Measurements from ENCODE around the gene ZSWIM5.
A peak's percentile ranks its signal among the peaks of the same experiment; 100 is the strongest.

ZSWIM5 gene

GRCh38 chr1:45014321-45015028, 191.9 kb downstream of the ZSWIM5 start:
- H3K27ac Mint-ChIP-seq, result peak overlapping the region; percentile 49 to 79
- no peaks in the 10 kb centered on the region for H3K9me3 Mint-ChIP-seq
- H3K36me3 Mint-ChIP-seq (ENCODE audit: insufficient read depth), result peaks cover 27% of the 10 kb centered on the region
- H3K4me1 Mint-ChIP-seq (ENCODE audit: low read depth in 2 of 2), result peaks cover 35 to 38% of the 10 kb centered on the region in 2 donors
- H3K4me3 Mint-ChIP-seq, result no peak overlapping the region
- DNase-seq (peak; percentile 77 to 84 (median 77)), ATAC-seq (replicated peaks) (peak; percentile 34)
- no peaks in the 10 kb centered on the region for H3K27me3 Mint-ChIP-seq

GRCh38 chr1:45013551-45014209, 192.7 kb downstream of the ZSWIM5 start:
- ATAC-seq (replicated peaks) (no peak), DNase-seq (no peak)
- peaks cover 41 to 45% of the 10 kb centered on the region in 2 donors for H3K4me1 Mint-ChIP-seq (ENCODE audit: low read depth in 2 of 2)
- peaks cover 30% of the 10 kb centered on the region for H3K36me3 Mint-ChIP-seq (ENCODE audit: insufficient read depth)
- H3K27ac Mint-ChIP-seq, result peak overlapping the region in 1 of 2 donors; percentile 87
- peak overlapping the region in 1 of 2 donors; percentile 84 for H3K4me3 Mint-ChIP-seq
- no peaks in the 10 kb centered on the region for H3K27me3 Mint-ChIP-seq
- no peaks in the 10 kb centered on the region for H3K9me3 Mint-ChIP-seq

GRCh38 chr1:45012639-45013278, 193.6 kb downstream of the ZSWIM5 start:
- DNase-seq, result no peak
- Mint-ChIP-seq H3K27ac (peak overlapping the region in 1 of 2 donors; percentile 87), H3K4me1 (ENCODE audit: low read depth in 2 of 2) (peaks cover 39 to 45% of the 10 kb centered on the region in 2 donors), H3K27me3 (no peaks in the 10 kb centered on the region), H3K9me3 (no peaks in the 10 kb centered on the region), H3K36me3 (ENCODE audit: insufficient read depth) (peaks cover 33% of the 10 kb centered on the region), H3K4me3 (peak overlapping the region; percentile 84 to 88)
- no peak for ATAC-seq (replicated peaks)

- DNase-seq (peak; percentile 84 to 89 (median 85)), ATAC-seq (replicated peaks) (peak; percentile 81)
- Mint-ChIP-seq H3K4me3 (peak within 1 kb of the TSS; percentile 84 to 88), H3K27ac (peak within 1 kb of the TSS; percentile 87 to 93), H3K36me3 (ENCODE audit: insufficient read depth) (peaks cover 37% of the 10 kb centered on the region), H3K4me1 (ENCODE audit: low read depth in 2 of 2) (peaks cover 39 to 46% of the 10 kb centered on the region in 2 donors), H3K9me3 (no peaks in the 10 kb centered on the region), H3K27me3 (no peaks in the 10 kb centered on the region)
Measured at GRCh38 chr1:45011837-45012638, 194.4 kb downstream of the ZSWIM5 start, which contains the start of gene UROD. UROD (plus strand) TSS chr1:45012254; CDS start chr1:45012266, 12 bp downstream.

GRCh38 chr1:45010855-45011811, 195.3 kb downstream of the ZSWIM5 start, which contains the start of gene HECTD3:
HECTD3 (minus strand) TSS chr1:45011324; CDS start chr1:45011257, 67 bp downstream.
- peak within 1 kb of the TSS; percentile 84 to 88 for H3K4me3 Mint-ChIP-seq

GRCh38 chr1:45009956-45010854, 196.2 kb downstream of the ZSWIM5 start:
- Mint-ChIP-seq H3K9me3 (no peaks in the 10 kb centered on the region), H3K4me1 (ENCODE audit: low read depth in 2 of 2) (peaks cover 39 to 46% of the 10 kb centered on the region in 2 donors), H3K4me3 (peak overlapping the region; percentile 84 to 88), H3K27me3 (no peaks in the 10 kb centered on the region), H3K36me3 (ENCODE audit: insufficient read depth) (peaks cover 54% of the 10 kb centered on the region), H3K27ac (peak overlapping the region; percentile 68 to 84)
- ATAC-seq (replicated peaks) (no peak), DNase-seq (no peak)

More at GRCh38 chr1:45010855-45011811, 195.3 kb downstream of the ZSWIM5 start, which contains the start of gene HECTD3:
- DNase-seq (peak; percentile 61 to 62 (median 61)), ATAC-seq (replicated peaks) (peak; percentile 74)
- peak within 1 kb of the TSS; percentile 87 to 93 for H3K27ac Mint-ChIP-seq
- peaks cover 39 to 46% of the 10 kb centered on the region in 2 donors for H3K4me1 Mint-ChIP-seq (ENCODE audit: low read depth in 2 of 2)
- H3K36me3 Mint-ChIP-seq (ENCODE audit: insufficient read depth), result peaks cover 46% of the 10 kb centered on the region
- H3K9me3 Mint-ChIP-seq, result no peaks in the 10 kb centered on the region
- no peaks in the 10 kb centered on the region for H3K27me3 Mint-ChIP-seq

GRCh38 chr1:45009296-45009865, 197.0 kb downstream of the ZSWIM5 start:
- peaks cover 55% of the 10 kb centered on the region for H3K36me3 Mint-ChIP-seq (ENCODE audit: insufficient read depth)
- DNase-seq (no peak), ATAC-seq (replicated peaks) (no peak)
- H3K4me3 Mint-ChIP-seq, result peak overlapping the region; percentile 84 to 88
- peaks cover 31 to 45% of the 10 kb centered on the region in 2 donors for H3K4me1 Mint-ChIP-seq (ENCODE audit: low read depth in 2 of 2)
- no peaks in the 10 kb centered on the region for H3K9me3 Mint-ChIP-seq
- peak overlapping the region; percentile 83 to 84 for H3K27ac Mint-ChIP-seq
- H3K27me3 Mint-ChIP-seq, result no peaks in the 10 kb centered on the region

- ATAC-seq (replicated peaks) (no peak), DNase-seq (no peak)
- Mint-ChIP-seq H3K36me3 (ENCODE audit: insufficient read depth) (peaks cover 52% of the 10 kb centered on the region), H3K27me3 (no peaks in the 10 kb centered on the region), H3K27ac (peak overlapping the region in 1 of 2 donors; percentile 83), H3K9me3 (no peaks in the 10 kb centered on the region), H3K4me1 (ENCODE audit: low read depth in 2 of 2) (peaks cover 26 to 43% of the 10 kb centered on the region in 2 donors), H3K4me3 (no peak overlapping the region)
Measured at GRCh38 chr1:45008516-45008915, 197.9 kb downstream of the ZSWIM5 start.

GRCh38 chr1:45008076-45008475, 198.3 kb downstream of the ZSWIM5 start:
- peaks cover 55% of the 10 kb centered on the region for H3K36me3 Mint-ChIP-seq (ENCODE audit: insufficient read depth)
- DNase-seq (no peak), ATAC-seq (replicated peaks) (no peak)
- H3K27ac Mint-ChIP-seq, result peak overlapping the region in 1 of 2 donors; percentile 6
- no peaks in the 10 kb centered on the region for H3K9me3 Mint-ChIP-seq
- no peaks in the 10 kb centered on the region for H3K27me3 Mint-ChIP-seq
- H3K4me3 Mint-ChIP-seq, result no peak overlapping the region
- H3K4me1 Mint-ChIP-seq (ENCODE audit: low read depth in 2 of 2), result peaks cover 26 to 41% of the 10 kb centered on the region in 2 donors

GRCh38 chr1:45007311-45007710, 199.1 kb downstream of the ZSWIM5 start:
- H3K27me3 Mint-ChIP-seq, result no peaks in the 10 kb centered on the region
- no peak overlapping the region for H3K4me3 Mint-ChIP-seq
- H3K36me3 Mint-ChIP-seq (ENCODE audit: insufficient read depth), result peaks cover 58% of the 10 kb centered on the region
- ATAC-seq (replicated peaks), result no peak
- H3K27ac Mint-ChIP-seq, result peak overlapping the region in 1 of 2 donors; percentile 6
- no peak for DNase-seq
- peaks cover 22 to 37% of the 10 kb centered on the region in 2 donors for H3K4me1 Mint-ChIP-seq (ENCODE audit: low read depth in 2 of 2)
- H3K9me3 Mint-ChIP-seq, result no peaks in the 10 kb centered on the region

- no peak for ATAC-seq (replicated peaks)
Measured at GRCh38 chr1:45005761-45006160, 200.6 kb downstream of the ZSWIM5 start.

More at GRCh38 chr1:45005761-45006160, 200.6 kb downstream of the ZSWIM5 start:
- Mint-ChIP-seq H3K36me3 (ENCODE audit: insufficient read depth) (peaks cover 47% of the 10 kb centered on the region), H3K4me3 (no peak overlapping the region), H3K9me3 (no peaks in the 10 kb centered on the region), H3K4me1 (ENCODE audit: low read depth in 2 of 2) (peaks cover 11 to 32% of the 10 kb centered on the region in 2 donors), H3K27ac (peak overlapping the region in 1 of 2 donors; percentile 47), H3K27me3 (no peaks in the 10 kb centered on the region)
- DNase-seq, result no peak

Data from effector memory CD8-positive, alpha-beta T cell (primary cell).